ENCODE results near the gene LTB.

LTB gene

DNA sequence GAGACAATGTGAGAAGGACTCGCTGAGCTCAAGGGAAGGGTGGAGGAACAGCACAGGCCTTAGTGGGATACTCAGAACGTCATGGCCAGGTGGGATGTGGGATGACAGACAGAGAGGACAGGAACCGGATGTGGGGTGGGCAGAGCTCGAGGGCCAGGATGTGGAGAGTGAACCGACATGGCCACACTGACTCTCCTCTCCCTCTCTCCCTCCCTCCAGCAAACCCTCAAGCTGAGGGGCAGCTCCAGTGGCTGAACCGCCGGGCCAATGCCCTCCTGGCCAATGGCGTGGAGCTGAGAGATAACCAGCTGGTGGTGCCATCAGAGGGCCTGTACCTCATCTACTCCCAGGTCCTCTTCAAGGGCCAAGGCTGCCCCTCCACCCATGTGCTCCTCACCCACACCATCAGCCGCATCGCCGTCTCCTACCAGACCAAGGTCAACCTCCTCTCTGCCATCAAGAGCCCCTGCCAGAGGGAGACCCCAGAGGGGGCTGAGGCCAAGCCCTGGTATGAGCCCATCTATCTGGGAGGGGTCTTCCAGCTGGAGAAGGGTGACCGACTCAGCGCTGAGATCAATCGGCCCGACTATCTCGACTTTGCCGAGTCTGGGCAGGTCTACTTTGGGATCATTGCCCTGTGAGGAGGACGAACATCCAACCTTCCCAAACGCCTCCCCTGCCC is 5.2 kb downstream of the LTB start:
- no peak for DNase-seq (ENCODE audit: low read depth in 1 of 2, low spot score in 1 of 2)

DNA sequence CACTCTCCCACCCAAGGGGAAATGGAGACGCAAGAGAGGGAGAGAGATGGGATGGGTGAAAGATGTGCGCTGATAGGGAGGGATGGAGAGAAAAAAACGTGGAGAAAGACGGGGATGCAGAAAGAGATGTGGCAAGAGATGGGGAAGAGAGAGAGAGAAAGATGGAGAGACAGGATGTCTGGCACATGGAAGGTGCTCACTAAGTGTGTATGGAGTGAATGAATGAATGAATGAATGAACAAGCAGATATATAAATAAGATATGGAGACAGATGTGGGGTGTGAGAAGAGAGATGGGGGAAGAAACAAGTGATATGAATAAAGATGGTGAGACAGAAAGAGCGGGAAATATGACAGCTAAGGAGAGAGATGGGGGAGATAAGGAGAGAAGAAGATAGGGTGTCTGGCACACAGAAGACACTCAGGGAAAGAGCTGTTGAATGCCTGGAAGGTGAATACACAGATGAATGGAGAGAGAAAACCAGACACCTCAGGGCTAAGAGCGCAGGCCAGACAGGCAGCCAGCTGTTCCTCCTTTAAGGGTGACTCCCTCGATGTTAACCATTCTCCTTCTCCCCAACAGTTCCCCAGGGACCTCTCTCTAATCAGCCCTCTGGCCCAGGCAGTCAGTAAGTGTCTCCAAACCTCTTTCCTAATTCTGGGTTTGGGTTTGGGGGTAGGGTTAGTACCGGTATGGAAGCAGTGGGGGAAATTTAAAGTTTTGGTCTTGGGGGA is 6.1 kb downstream of the LTB start:
- DNase-seq (ENCODE audit: low read depth in 1 of 2, low spot score in 1 of 2) = no peak

DNA sequence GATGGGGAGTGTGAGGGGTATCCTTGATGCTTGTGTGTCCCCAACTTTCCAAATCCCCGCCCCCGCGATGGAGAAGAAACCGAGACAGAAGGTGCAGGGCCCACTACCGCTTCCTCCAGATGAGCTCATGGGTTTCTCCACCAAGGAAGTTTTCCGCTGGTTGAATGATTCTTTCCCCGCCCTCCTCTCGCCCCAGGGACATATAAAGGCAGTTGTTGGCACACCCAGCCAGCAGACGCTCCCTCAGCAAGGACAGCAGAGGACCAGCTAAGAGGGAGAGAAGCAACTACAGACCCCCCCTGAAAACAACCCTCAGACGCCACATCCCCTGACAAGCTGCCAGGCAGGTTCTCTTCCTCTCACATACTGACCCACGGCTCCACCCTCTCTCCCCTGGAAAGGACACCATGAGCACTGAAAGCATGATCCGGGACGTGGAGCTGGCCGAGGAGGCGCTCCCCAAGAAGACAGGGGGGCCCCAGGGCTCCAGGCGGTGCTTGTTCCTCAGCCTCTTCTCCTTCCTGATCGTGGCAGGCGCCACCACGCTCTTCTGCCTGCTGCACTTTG is 6.8 kb downstream of the LTB start, which contains the start of gene TNF:
Gene TNF (plus strand): TSS at position 231 of the 567 bp plus-strand sequence. CDS start 177 bp downstream, at position 408.
- DNase-seq (ENCODE audit: low read depth in 1 of 2, low spot score in 1 of 2) = peak; percentile 64 to 81

DNA sequence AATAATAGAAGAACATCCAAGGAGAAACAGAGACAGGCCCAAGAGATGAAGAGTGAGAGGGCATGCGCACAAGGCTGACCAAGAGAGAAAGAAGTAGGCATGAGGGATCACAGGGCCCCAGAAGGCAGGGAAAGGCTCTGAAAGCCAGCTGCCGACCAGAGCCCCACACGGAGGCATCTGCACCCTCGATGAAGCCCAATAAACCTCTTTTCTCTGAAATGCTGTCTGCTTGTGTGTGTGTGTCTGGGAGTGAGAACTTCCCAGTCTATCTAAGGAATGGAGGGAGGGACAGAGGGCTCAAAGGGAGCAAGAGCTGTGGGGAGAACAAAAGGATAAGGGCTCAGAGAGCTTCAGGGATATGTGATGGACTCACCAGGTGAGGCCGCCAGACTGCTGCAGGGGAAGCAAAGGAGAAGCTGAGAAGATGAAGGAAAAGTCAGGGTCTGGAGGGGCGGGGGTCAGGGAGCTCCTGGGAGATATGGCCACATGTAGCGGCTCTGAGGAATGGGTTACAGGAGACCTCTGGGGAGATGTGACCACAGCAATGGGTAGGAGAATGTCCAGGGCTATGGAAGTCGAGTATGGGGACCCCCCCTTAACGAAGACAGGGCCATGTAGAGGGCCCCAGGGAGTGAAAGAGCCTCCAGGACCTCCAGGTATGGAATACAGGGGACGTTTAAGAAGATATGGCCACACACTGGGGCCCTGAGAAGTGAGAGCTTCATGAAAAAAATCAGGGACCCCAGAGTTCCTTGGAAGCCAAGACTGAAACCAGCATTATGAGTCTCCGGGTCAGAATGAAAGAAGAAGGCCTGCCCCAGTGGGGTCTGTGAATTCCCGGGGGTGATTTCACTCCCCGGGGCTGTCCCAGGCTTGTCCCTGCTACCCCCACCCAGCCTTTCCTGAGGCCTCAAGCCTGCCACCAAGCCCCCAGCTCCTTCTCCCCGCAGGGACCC is 7.8 kb downstream of the LTB start:
- DNase-seq (ENCODE audit: low read depth in 1 of 2, low spot score in 1 of 2) = peak in 1 of 2 donors; percentile 35

DNA sequence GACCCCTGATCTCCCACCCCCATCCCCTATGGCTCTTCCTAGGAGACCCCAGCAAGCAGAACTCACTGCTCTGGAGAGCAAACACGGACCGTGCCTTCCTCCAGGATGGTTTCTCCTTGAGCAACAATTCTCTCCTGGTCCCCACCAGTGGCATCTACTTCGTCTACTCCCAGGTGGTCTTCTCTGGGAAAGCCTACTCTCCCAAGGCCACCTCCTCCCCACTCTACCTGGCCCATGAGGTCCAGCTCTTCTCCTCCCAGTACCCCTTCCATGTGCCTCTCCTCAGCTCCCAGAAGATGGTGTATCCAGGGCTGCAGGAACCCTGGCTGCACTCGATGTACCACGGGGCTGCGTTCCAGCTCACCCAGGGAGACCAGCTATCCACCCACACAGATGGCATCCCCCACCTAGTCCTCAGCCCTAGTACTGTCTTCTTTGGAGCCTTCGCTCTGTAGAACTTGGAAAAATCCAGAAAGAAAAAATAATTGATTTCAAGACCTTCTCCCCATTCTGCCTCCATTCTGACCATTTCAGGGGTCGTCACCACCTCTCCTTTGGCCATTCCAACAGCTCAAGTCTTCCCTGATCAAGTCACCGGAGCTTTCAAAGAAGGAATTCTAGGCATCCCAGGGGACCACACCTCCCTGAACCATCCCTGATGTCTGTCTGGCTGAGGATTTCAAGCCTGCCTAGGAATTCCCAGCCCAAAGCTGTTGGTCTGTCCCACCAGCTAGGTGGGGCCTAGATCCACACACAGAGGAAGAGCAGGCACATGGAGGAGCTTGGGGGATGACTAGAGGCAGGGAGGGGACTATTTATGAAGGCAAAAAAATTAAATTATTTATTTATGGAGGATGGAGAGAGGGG is 8.8 kb downstream of the LTB start:
- no peak for DNase-seq (ENCODE audit: low read depth in 1 of 2, low spot score in 1 of 2)

DNA sequence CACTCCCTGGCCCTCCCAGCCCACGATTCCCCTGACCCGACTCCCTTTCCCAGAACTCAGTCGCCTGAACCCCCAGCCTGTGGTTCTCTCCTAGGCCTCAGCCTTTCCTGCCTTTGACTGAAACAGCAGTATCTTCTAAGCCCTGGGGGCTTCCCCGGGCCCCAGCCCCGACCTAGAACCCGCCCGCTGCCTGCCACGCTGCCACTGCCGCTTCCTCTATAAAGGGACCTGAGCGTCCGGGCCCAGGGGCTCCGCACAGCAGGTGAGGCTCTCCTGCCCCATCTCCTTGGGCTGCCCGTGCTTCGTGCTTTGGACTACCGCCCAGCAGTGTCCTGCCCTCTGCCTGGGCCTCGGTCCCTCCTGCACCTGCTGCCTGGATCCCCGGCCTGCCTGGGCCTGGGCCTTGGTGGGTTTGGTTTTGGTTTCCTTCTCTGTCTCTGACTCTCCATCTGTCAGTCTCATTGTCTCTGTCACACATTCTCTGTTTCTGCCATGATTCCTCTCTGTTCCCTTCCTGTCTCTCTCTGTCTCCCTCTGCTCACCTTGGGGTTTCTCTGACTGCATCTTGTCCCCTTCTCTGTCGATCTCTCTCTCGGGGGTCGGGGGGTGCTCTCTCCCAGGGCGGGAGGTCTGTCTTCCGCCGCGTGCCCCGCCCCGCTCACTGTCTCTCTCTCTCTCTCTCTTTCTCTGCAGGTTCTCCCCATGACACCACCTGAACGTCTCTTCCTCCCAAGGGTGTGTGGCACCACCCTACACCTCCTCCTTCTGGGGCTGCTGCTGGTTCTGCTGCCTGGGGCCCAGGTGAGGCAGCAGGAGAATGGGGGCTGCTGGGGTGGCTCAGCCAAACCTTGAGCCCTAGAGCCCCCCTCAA is 9.9 kb downstream of the LTB start, which contains the start of gene LTA:
Gene LTA (plus strand): TSS at position 249 of the 871 bp plus-strand sequence. CDS start 454 bp downstream, at position 703.
- peak; percentile 66 to 70 for DNase-seq (ENCODE audit: low read depth in 1 of 2, low spot score in 1 of 2)

DNA sequence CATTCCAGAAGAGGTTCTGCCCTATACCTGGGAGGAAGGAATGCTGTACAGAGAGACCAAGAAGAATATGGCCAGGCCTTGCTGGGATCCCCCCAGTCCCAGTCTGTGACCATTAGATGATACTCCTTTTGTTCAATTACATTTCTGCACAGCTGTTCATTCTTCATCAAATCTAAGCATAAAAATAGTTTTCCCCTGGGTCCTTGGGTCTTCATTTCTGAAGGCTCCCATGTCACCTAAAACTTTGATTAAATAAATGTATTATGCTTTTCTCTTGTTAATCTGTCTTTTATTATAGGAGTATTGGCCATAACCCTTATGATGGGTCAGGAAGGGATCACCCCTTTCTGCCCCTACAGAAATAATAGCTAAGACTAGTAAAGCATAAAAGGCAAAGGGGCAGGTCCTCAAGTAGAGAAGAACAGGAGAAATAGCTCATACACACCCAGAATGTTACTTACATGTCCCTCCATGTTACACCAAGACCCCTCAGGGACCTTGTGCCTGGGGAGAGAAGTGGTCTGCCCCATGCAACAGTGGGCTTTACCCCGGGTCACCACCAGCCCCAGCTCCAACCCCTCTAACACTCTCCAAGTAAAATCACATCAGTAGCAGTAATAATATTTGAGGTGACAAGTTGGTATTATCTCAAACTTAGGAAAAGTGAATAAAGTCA is 12.2 kb downstream of the LTB start:
- DNase-seq (ENCODE audit: low read depth in 1 of 2, low spot score in 1 of 2) = no peak

DNA sequence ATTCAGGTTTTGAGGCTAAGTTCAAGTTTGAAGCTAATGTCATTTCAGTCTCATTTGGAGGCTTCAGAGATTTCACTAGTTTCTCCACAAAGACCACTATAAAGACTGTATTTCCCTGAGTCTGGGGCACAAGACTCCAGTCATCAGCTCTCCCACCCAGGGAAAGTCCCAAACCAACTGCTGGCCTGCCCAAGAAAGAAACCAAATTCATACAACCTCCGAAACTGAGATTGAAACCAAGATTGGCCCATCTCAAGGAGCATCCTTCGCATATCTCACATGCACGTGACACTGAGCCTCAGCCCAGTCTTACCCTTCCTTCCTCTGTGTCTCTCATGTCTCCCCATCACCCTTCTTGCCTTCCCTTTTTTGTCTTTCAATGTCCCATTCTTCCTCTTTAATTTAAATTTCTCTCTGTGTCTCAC is 13.7 kb downstream of the LTB start:
- peak in 1 of 2 donors; percentile 45 for DNase-seq (ENCODE audit: low read depth in 1 of 2, low spot score in 1 of 2)

DNA sequence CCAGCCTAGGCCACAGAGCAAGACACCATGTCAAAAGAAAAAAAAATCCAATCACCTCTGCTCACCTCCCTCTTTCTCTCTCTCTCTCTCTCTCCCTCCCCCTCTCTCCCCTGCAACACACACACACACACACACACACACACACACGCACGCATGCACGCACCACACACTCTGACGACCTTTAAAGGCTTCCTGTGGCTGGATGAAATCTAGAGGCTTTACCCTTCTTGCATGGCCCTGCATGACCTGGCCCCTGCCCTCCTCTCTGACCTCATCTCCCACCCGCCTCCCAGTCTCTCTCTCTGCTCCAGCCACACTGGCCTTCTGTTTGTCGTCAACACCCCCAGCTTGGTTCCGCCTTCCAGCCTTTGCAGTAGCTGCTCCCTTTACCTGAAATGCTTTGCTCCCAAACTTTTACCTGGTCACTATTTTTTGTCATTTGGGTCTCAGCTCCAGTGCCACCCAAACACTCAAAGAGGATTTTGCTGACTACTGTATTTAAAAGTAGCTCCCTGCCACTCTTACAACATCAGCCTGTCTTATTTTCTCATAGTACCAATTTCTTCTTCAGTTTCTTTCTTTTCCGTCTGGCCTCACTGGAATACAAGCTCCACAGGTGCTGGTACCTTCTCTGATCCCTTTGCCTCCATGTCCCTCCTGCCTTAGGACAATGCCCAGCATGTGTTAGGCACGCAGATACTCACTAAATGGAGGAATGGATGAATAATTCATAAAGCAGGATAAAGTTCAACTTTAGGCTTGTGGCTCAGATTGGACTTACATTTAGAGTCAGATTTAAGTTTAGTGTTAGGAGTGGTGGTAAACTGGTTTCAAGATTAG is 14.5 kb downstream of the LTB start:
- DNase-seq (ENCODE audit: low read depth in 1 of 2, low spot score in 1 of 2) = no peak

DNA sequence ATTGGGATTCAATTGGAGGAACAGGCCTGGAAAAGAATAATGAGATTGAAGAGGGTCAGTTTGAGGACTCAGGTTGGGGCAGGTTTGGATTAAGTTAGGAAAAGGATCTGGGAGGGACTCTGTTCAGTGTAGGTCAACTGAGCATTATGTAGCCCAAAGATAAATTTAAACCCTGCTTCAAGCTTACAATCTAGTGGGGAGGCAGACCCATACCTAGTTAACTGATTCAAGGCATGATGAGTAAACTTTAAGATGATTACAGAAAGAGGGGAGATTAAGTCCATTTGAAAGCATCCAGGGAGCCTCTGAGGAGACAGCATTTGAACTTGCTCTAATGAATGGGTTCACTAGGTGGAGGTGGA is 21.5 kb downstream of the LTB start:
- DNase-seq (ENCODE audit: low read depth in 1 of 2, low spot score in 1 of 2) = no peak

DNA sequence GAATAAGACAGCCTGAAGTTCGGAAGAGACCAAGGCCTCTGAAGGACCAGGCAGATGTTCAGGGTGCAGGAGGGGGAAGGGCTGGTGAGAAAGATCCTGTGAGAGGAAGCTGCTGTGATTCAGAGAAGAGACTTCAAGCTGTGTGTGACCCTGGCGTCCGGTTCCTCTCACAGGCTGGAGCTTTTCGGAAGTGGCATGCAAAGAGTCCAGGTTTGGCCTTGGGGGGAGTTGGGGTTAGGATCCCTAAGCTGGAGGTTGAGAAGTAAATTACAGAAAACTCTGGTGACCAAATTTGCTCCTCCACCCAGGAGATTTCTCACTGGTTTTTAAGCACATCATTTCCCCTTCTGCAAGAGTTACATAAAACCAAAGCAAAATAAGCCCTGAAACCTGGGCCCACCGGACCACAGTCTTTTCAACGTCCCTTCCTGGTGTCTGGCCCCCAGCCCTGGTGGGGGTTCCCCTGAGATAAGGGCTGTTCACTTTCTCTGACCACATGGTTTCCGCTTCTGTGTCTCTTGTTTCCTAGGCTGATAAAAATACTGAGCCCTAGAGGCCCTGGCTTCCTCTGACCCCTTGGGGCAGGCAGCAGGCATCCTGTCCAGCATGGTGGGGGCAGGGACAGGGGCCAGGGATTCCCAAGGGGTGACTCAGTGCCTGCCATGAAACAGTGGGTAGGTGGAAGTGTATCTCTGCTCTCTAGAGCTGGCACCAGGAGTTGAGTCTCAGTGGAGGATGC is 22.1 kb downstream of the LTB start:
- DNase-seq (ENCODE audit: low read depth in 1 of 2, low spot score in 1 of 2) = no peak

DNA sequence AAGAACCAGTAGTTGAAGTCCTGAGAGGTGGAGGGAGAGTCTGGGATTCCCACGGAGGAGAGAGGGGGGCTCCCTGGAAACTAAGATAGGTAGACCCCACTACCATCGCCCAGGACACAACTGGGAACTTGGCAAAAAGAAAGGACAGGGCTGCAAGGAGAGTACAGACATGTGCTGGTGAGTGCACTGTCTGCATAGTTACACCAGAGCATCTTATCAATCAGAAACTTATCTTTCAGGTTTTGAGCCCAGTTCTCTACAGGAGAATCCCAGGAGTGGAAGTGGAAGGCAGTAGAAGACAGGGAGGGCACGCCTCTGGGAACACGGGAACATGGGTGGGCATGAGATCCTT is 22.6 kb downstream of the LTB start:
- no peak for DNase-seq (ENCODE audit: low read depth in 1 of 2, low spot score in 1 of 2)

DNA sequence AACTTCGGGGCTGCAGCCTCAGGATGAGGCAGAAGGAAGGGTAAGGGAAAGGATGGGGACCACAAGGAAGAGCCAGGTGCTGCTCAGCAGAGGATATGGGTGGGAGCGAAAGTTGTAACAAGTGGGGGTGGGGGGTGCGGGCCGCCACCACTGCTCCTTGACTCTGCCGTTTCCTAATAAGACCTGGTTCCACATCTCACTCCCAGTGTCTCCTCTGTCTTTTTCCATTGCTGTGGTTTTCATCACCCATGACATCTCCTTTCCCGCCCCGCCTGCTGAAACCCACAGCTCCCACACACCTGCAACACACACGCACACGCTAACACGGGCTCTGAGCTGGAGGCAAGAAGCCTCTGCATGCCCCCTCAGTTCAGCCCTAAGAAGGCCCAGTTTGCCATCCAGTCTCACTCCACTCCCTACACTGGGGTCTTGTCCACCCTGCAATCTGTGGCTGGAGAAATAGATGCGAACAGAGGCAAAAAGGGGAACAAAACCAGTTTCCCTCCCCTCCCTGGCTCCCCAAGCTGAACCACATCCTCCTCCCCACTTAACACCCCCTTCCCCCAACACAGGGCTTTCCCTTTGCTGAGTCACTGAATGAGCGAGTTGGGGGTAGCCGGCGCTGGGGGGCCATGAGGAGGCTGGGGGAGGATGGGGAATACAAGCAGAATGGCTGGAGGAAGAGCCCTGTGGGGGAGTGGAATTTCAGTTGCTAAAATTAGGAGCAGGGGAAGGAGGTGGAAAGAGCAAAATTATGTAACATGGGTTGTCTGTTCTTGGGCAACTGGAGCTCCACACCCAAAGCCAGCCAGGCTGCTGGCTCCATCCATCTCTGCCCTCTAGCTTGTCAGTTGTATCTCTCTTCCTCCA is 23.4 kb downstream of the LTB start:
- peak in 1 of 2 donors; percentile 50 for DNase-seq (ENCODE audit: low read depth in 1 of 2, low spot score in 1 of 2)

DNA sequence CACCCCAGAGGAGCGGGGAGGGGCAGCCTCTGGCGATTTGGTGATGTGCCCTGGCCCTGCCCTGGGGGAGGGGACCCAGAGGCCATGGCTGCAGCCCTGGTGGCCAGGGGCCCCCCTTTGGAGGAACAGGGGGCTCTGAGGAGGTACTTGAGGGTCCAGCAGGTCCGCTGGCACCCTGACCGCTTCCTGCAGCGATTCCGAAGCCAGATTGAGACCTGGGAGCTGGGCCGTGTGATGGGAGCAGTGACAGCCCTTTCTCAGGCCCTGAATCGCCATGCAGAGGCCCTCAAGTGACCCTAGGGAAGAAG is 24.0 kb downstream of the LTB start:
- no peak for DNase-seq (ENCODE audit: low read depth in 1 of 2, low spot score in 1 of 2)

DNA sequence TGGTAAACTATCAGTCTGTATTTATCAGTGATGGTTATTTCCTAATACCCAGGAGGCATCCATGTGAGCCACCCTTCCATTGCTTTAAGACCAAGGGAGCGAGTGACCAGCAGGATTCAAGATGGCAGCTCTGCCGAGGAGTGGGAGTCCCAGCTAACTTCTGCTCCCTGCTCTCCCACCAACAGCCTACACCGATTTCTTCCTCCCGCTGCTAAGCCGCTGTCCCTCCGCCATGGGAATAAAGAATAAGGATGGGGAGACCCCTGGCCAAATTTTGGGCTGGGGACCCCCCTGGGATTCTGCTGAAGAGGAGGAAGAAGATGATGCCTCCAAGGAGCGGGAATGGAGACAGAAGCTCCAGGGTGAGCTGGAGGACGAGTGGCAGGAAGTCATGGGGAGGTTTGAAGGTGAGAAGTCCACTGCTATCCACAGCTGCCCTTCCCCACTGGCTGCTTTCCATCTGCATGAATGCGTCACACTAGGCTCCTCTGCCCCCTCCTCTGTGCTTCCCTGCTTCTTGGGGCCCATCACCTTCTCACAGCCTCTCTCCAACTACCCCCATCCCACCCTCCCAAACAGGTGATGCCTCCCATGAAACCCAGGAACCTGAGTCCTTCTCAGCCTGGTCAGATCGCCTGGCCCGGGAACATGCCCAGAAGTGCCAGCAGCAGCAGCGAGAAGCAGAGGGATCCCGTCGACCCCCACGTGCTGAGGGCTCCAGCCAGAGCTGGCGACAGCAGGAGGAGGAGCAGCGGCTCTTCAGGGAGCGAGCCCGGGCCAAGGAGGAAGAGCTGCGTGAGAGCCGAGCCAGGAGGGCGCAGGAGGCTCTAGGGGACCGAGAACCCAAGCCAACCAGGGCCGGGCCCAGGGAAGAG is 24.5 kb downstream of the LTB start:
- no peak for DNase-seq (ENCODE audit: low read depth in 1 of 2, low spot score in 1 of 2)

Data from stimulated activated CD4-positive, alpha-beta T cell treated with anti-CD3 and anti-CD28 coated beads, Interleukin-15, amount 100 ng/mL, for 1 hour (primary cell).